Activated CD8-positive, alpha-beta T cell treated with anti-CD3 and anti-CD28 coated beads for 36 hours (primary cell): ENCODE results near the gene AGBL4. TPM values are rescaled to one million over a fixed set of nuclear protein-coding genes. Genes with fewer than 3 reads are reported as not detected.

Source experiments
- ATAC-seq: fragments of 200-7000 bp; cut with Tn5 transposase; one replicate; pipeline ENCODE4 v1.10.0; 2021; ENCODE audit warnings: mild to moderate bottlenecking, moderate library complexity
- CTCF ChIA-PET: fragments of 350-600 bp; sonication (Branson Sonifier 250); formaldehyde crosslinking; loops from one replicate; lab custom pipeline; 2021; ENCODE audit warnings: antibody characterized with exemption; lab: Charles Lee
- POLR2A ChIA-PET: fragments of 350-600 bp; sonication (Branson Sonifier 250); formaldehyde crosslinking; loops from one replicate; lab custom pipeline; 2021; ENCODE audit warnings: antibody characterized with exemption; lab: Charles Lee
- DNase-seq: peaks from one replicate; pipeline ENCODE4 v3.0.0-alpha.2; 2020
- H3K27ac Mint-ChIP-seq: one replicate; pipeline ENCODE4 v1.8.0; 2021; ENCODE audit warnings: mild to moderate bottlenecking, mixed read lengths
- H3K27me3 Mint-ChIP-seq: one replicate; pipeline ENCODE4 v1.8.0; 2021; ENCODE audit warnings: mixed read lengths
- H3K36me3 Mint-ChIP-seq: one replicate; pipeline ENCODE4 v1.8.0; 2021; ENCODE audit warnings: low read depth, mixed read lengths
- H3K4me1 Mint-ChIP-seq: one replicate; pipeline ENCODE4 v1.8.0; 2021; ENCODE audit warnings: low read depth, mixed read lengths
- H3K4me3 Mint-ChIP-seq: one replicate; pipeline ENCODE4 v1.8.0; 2021; ENCODE audit warnings: mild to moderate bottlenecking, moderate library complexity, mixed read lengths
- H3K9me3 Mint-ChIP-seq: one replicate; pipeline ENCODE4 v1.8.0; 2021; ENCODE audit warnings: mixed read lengths
- intact Hi-C: fragments of 100-400 bp; cut with micrococcal nuclease; formaldehyde crosslinking; loops from one replicate; pipeline ENCODE4 v1.10.0; 2022
- total RNA-seq, 2 experiments: library from RNA; stranded (reverse); gene quantifications; one replicate each; pipeline ENCODE4 v1.2.3, GENCODE V29; 2021
- TF ChIP-seq, protein P1 (sequence below): fragments of 200-600 bp; IDR thresholded peaks from one replicate; pipeline ENCODE4 v1.8.0; 2022; ENCODE audit warnings: antibody characterized with exemption, mild to moderate bottlenecking

Gene AGBL4
- total RNA-seq, 2 experiments from 2014 or later = 0.14 TPM; not detected in 1

DNA sequence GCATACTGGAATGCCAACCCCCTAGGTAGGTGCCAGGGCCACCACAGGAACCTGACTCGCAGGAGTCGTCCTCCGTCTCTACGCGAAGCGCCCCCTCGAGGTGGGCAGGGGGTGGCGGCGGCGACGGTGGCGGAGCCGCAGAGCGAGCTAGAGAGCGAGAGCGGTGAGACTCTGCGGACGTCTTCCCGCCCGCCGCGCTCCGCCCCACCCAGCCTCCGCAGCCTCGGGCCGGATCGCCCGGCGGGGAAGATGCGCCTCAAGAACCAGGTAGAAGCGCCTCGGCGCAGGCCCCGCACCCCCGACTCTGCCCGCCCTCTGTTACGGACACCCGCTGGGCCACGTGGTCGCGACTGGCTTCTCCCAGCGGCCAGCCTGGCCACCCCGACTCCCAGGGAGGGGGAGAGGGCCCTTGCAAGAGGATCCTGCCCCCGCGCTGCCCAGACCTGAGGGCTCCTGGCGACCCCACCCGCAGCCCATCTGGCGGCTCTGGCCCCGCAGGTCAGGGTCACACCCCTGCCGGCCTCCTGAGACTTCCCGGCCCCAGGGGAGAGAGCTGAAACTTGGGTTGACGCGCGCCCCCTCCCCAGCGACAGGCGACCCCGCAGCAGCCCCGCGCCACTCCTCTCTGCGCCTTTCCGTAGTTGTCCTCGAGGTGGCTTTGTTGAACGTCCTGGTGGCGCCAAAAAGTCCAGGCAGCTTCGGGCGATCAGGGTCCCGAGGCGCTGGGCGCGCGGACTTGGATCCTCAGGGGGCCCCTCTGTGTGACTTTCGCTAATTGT lies 24.4 kb upstream of the AGBL4 start:
- ChIA-PET POLR2A (no interaction called here), CTCF (interaction anchor here (1.2 to 1.3 kb wide), 3 partner anchors 11 to 285 kb away, joined by 3 to 5 read pairs (median 3); no protein-coding TSS in a partner anchor)
- peaks cover 3% of the 10 kb centered on the region for H3K4me1 Mint-ChIP-seq
- DNase-seq = peak; percentile 21
- no peak overlapping the region for H3K27ac Mint-ChIP-seq
- H3K27me3 Mint-ChIP-seq = peaks cover 28% of the 10 kb centered on the region
- ATAC-seq = peak; percentile 45
- peaks cover 2% of the 10 kb centered on the region for H3K36me3 Mint-ChIP-seq
- H3K9me3 Mint-ChIP-seq = no peaks in the 10 kb centered on the region
- H3K4me3 Mint-ChIP-seq = no peak overlapping the region
- TF ChIP-seq, protein P1, sequence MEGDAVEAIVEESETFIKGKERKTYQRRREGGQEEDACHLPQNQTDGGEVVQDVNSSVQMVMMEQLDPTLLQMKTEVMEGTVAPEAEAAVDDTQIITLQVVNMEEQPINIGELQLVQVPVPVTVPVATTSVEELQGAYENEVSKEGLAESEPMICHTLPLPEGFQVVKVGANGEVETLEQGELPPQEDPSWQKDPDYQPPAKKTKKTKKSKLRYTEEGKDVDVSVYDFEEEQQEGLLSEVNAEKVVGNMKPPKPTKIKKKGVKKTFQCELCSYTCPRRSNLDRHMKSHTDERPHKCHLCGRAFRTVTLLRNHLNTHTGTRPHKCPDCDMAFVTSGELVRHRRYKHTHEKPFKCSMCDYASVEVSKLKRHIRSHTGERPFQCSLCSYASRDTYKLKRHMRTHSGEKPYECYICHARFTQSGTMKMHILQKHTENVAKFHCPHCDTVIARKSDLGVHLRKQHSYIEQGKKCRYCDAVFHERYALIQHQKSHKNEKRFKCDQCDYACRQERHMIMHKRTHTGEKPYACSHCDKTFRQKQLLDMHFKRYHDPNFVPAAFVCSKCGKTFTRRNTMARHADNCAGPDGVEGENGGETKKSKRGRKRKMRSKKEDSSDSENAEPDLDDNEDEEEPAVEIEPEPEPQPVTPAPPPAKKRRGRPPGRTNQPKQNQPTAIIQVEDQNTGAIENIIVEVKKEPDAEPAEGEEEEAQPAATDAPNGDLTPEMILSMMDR = peak; percentile 29
- intact Hi-C loops = no loop called here

DNA sequence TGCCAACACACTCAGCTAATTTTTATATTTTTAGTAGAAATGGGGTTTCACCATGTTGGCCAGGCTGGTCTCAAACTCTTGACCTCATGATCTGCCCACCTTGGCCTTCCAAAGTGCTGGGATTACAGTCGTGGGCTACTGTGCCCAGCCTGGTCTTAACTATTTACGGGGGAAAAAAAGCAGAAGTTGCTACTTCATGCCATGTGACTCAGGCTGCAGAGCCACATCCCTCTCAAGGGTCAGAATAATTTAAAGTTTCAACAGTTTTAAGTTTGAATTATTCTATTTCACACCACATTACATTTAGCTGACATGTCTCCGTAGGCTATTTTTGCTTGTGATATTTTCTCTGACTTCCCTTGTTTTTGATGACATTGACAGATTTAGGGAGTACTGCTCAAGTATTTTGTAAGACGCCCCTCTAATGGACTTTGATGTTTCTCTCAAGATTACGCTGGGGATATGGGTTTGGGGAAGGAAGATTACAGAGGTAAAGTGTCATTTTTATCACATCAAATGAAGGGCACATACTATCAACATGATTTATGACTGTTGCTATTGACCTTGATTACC lies 14.6 kb upstream of the AGBL4 start:
- ATAC-seq (no peak), DNase-seq (no peak)
- ChIA-PET POLR2A (interaction anchor here (0.6 kb wide), 1 partner anchor 19 kb away, joined by 4 read pairs; no protein-coding TSS in a partner anchor), CTCF (interaction anchor here (1.4 kb wide), 1 partner anchor 9 kb away, joined by 5 read pairs; no protein-coding TSS in a partner anchor)
- Mint-ChIP-seq H3K9me3 (no peaks in the 10 kb centered on the region), H3K27ac (no peak overlapping the region), H3K4me3 (no peak overlapping the region), H3K4me1 (no peaks in the 10 kb centered on the region), H3K36me3 (no peaks in the 10 kb centered on the region), H3K27me3 (peaks cover 8% of the 10 kb centered on the region)
- TF ChIP-seq, protein P1 = no peak
- intact Hi-C loops = no loop called here

DNA sequence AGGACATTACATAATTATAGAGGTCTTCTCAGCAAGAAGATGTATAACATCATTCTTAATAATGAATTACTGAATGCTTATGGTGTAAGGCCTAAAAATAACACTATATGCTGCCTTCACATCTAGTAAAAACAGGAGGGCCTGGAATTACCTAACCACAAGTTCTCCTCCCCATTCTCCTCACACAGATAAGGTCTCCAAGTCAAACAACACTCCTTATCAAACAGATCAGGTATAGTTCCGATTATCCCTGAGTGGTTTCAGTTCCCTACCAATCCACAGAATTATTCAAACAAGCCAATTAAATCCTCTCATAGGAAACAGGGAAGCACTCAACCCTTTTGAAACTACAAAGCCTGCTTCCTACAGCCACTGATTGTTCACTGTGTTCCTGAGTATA lies 4.0 kb upstream of the AGBL4 start:
- CTCF ChIA-PET = no interaction called here
- Mint-ChIP-seq H3K9me3 (no peaks in the 10 kb centered on the region), H3K27ac (no peak overlapping the region), H3K4me1 (peaks cover 4% of the 10 kb centered on the region), H3K27me3 (peaks cover 18% of the 10 kb centered on the region), H3K36me3 (no peaks in the 10 kb centered on the region), H3K4me3 (no peak overlapping the region)
- ATAC-seq (no peak), DNase-seq (no peak)
- TF ChIP-seq, protein P1 = no peak
- intact Hi-C loops = no loop called here
- POLR2A ChIA-PET = no interaction called here

DNA sequence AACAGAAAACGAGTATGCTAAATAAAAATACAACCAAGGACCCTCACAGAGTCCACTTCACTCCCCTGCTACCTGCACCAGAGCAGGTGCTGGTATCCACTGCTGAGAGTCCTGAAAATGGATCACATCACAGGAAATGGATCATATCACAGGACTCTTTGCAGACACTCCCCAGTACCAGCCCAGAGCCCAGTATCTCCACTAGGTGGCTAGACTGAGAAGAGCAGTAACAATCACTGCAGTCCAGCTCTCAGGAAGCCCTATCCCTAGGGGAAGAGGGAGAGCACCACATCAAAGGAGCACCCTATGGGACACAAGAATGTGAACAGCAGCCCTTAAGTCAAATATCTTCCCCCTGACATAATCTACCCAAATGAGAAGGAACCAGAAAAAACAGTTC lies 28.0 kb downstream of the AGBL4 start:
- Mint-ChIP-seq H3K27me3 (peaks cover 7% of the 10 kb centered on the region), H3K4me1 (no peaks in the 10 kb centered on the region), H3K9me3 (peaks cover 15% of the 10 kb centered on the region), H3K27ac (no peak overlapping the region), H3K4me3 (no peak overlapping the region), H3K36me3 (no peaks in the 10 kb centered on the region)
- POLR2A ChIA-PET = no interaction called here
- TF ChIP-seq, protein P1 = no peak
- DNase-seq = no peak
- no peak for ATAC-seq
- CTCF ChIA-PET = no interaction called here
- intact Hi-C loops = no loop called here

DNA sequence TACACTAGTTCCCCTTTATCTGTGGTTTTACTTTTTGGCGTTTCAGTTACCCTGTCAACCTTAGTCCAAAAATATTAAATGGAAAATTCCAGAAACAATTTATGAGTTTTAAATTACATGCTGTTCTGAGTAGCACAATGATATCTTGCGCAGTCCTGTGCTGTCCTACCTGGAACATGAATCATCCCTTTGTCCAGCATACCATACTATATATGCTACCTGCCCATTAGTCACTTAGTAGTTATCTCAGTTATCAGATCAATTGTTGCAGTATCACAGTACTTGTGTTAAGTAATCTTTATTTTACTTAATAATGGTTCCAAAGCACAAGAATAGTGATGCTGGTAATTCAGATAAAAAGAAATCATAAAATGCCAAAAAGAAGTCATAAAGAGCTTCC lies 52.7 kb downstream of the AGBL4 start:
- H3K9me3 Mint-ChIP-seq = no peaks in the 10 kb centered on the region
- TF ChIP-seq, protein P1 = no peak
- H3K27me3 Mint-ChIP-seq = peaks cover 1% of the 10 kb centered on the region
- no peak for ATAC-seq
- POLR2A ChIA-PET = no interaction called here
- H3K4me3 Mint-ChIP-seq = no peak overlapping the region
- H3K36me3 Mint-ChIP-seq = no peaks in the 10 kb centered on the region
- DNase-seq = no peak
- intact Hi-C loops = no loop called here
- H3K27ac Mint-ChIP-seq = no peak overlapping the region
- CTCF ChIA-PET = no interaction called here
- H3K4me1 Mint-ChIP-seq = no peaks in the 10 kb centered on the region
